ENCODE measurements around the gene ARRDC1. TPM values are rescaled to one million over a fixed set of nuclear protein-coding genes. Genes with fewer than 3 reads are reported as not detected.
"Not testable (repeated sequence)": the region's sequence is repeated elsewhere in the genome, so short reads cannot be mapped to it uniquely, and the experiment has no call there.

ARRDC1 gene
- polyA plus RNA-seq, 3 donors: 24.7 to 39.1 (median 30.2) TPM

DNA sequence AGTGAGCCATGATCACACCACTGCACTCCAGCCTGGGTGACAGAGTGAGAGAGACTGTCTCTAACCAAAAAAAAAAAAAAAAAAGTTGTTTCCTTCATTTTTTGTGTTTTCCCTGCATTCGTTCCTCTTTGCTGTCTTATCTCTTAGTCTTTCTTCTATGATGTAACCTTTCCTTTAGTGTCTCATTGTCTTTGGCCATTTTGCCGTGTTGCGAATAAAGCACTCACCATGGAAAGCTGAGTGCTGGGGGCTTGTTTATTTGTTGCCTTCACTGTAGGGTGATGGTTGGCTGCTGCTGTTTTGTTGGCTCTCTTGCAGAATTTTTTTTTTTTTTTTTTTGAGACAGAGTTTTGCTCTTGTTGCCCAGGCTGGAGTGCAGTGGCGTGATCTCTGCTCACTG lies 21.0 kb downstream of the ARRDC1 start:
- DNase-seq (ENCODE audit: extremely low read depth in 1 of 11, low read depth in 9 of 11, low spot score in 4 of 11): no peak

DNA sequence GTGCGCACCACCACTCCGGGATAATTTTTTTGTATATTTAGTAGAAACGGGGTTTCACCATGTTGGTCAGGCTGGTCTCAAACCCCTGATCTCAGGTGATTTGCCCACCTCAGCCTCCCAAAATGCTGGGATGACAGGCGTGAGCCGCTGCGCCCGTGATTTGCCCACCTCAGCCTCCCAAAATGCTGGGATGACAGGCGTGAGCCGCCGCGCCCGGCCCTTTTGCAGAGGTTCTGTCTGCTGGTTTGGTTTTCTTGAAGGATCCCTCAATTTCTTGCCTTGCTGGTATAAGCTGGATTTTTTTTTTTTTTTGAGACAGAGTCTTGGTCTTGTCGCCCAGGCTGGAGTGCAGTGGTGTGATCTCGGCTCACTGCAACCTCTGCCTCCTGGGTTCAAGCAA lies 21.9 kb downstream of the ARRDC1 start:
- DNase-seq (ENCODE audit: extremely low read depth in 1 of 11, low read depth in 9 of 11, low spot score in 4 of 11): not testable (repeated sequence)

DNA sequence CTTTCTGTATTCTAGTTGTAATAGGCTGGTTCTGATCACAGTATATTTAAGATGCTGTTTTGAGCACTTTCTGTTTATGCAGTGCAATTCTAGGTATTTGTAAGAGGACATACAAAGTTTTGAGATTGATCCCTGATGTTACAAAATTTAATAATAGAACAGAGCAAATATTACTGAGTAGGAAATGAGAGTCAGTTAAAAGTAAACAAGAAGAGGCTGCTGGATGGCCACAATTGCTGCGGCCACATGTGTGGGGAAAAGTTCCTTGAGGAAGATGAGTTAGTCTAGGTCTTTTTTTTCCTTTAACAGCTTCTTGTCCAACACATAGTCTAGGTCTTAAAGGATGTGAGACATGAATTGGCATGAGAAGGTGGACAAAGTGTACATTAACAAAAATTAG lies 24.6 kb downstream of the ARRDC1 start:
- no peak for DNase-seq (ENCODE audit: extremely low read depth in 1 of 11, low read depth in 9 of 11, low spot score in 4 of 11)

DNA sequence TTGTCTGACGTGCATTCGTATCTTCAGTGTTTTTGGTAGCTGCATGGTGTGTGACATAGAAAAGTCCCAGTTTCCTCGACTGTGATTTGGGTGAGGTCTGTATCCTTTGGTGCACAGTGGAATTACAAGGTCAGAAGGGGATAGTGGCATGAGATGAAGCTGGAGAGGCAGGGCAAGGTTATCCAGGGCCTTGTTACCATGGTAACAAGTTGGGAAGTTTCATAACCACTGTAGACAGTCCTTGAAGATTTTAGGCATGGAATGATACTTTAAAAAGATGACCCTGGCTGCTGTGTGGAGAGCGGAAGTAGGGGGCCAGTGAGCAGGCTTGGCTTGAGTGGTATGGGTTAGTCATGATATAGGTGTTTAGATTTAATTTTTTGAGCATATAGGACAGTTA lies 25.2 kb downstream of the ARRDC1 start:
- DNase-seq (ENCODE audit: extremely low read depth in 1 of 11, low read depth in 9 of 11, low spot score in 4 of 11): no peak

DNA sequence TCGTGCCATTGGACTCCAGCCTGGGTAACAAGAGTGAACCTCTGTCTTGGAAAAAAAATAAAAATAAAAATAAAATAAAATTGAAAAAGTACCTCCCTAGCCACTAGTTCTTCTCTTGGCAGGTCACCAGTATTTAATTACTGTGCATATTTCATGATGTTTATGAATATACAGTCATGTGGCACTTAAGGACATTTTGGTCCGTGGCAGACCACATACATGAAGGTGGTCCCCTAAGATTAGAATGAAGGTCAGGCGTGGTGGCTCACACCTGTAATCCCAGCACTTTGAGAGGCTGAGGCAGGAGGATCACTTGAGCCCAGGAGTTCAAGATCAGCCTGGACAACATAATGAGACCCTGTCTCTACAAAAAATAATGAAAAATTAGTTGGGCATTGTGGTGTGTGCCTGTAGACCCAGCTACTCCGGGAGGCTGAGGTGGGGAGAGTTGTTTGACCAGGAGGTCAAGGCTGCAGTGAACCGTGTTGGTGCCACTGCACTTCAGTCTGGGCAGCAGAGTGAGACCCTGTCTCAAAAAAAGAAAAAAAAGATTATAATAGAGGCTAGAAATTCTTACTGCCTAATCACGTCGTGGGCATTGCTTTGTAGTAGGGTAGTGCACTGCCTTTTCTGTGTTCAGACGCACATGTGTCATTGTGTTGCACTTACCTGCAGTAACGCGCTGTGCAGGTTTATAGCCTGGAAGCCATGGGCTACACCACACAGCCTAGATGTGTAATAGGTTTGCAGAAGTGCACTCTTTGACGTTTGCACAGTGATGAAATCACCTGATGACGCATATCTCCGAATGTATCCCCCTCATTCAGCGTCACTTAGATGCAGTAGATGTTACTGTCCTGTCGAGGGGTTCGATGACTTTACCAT lies 26.1 kb downstream of the ARRDC1 start:
- DNase-seq (ENCODE audit: extremely low read depth in 1 of 11, low read depth in 9 of 11, low spot score in 4 of 11): no peak

DNA sequence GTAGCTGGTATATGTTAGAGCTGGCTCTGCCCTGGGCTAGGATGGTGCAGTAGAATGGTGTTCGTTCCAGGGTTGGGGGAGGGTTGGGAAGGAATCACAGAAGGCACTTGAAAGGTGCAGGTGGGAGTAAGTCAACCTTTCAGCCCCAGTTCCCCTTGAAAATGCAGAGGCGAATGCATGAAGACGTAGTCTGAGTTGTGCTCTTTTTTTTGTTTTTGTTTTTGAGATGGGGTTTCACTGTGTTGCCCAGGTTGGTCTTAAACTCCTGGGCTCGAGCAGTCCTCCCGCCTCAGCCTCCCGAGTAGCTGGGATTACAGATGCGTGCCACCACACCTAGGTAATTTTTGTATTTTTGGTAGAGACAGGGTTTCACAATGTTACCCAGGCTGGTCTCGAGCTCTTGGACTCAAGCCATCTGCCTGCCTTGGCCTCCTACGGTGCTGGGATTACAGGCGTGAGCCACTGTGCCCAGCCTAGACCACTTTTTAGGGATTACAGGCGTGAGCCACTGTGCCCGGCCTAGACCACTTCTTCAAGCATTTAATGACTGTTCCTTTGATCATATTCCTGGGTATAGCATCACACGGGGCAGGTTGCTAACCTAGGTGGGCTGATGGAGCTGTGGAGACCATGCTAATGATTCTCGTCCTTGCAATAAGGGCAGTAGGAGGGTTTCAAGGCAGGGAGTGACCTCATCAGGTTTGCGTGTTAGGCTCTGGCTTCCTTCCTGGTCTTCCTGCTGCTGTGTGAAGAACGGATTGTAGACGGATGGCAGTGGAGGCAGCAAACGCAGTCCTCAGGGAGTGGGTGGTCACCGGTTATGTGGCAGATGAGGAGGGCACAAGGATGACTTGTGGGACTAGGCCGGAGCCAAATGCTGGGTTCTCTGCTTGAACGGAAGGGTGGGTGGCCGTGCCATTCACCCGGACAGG lies 27.0 kb downstream of the ARRDC1 start:
- no peak for DNase-seq (ENCODE audit: extremely low read depth in 1 of 11, low read depth in 9 of 11, low spot score in 4 of 11)

DNA sequence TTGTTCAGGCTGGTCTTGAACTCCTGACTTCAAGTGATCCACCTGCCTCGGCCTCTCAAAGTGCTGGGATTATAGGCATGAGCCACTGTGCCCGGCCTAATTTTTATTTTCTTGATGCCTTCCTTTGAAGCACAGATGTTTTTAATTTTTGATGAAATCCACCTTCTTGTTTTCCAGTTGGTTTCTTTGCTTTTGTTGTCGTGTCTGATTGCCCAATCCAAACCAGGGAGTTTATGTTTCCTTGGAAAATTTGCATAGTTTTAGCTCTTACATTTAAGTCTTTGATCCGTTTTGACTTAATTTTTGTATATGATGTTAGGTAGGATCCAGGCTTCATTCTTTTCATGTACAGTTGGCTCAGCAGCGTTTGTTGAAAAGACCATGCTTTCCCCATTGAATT lies 28.5 kb downstream of the ARRDC1 start:
- no peak for DNase-seq (ENCODE audit: extremely low read depth in 1 of 11, low read depth in 9 of 11, low spot score in 4 of 11)

DNA sequence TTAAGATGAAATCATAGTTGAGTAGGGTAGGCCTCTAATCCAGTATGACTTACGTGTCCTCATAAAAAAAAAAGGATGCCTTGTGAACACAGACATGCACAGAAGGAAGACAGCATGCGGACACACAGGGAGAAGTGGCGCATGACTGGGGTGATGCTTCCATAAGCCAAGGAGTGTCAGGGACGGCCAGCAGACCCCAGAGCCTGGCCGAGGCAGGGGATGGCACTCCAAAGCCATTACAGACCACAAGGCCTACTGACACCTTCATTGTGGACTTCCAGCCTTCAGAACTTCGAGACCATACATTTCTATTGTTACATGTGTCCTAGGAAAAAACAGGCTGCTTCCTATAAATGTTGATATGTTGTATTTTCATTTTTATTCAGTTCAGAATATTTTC lies 33.2 kb downstream of the ARRDC1 start:
- no peak for DNase-seq (ENCODE audit: extremely low read depth in 1 of 11, low read depth in 9 of 11, low spot score in 4 of 11)

DNA sequence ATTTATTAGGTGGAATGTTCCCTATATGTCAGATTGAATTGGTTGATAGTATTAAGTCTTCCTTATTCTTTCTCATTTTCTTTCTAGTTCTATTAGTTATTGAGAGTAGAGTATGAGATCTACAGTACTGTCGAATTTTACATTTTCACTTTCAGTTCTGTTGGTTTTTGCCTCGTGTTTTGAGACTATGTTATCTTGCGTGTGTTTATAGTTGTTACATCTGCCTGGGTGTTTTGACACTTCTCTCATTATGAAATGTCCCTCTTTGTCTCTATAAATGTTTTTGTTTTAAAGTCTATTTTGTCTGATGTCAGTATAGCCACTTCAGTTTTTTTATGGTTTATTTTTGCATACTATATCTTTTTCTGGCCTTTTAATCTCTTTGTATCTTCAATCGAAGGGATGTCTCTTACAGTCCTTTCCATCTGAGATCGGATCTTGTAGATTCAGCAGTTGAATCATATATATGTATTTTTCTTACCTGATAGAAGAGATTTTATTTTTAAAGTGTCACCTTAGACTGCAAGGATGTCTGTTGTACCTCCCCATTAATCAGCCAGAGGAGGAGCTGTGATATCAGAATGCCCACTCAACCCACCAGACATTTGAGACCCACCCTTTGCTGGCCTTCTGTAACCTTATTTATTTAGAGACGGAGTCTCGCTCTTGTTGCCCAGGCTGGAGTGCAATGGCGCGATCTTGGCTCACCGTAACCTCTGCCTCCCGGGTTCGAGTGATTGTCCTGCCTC lies 34.0 kb downstream of the ARRDC1 start:
- DNase-seq (ENCODE audit: extremely low read depth in 1 of 11, low read depth in 9 of 11, low spot score in 4 of 11): no peak

DNA sequence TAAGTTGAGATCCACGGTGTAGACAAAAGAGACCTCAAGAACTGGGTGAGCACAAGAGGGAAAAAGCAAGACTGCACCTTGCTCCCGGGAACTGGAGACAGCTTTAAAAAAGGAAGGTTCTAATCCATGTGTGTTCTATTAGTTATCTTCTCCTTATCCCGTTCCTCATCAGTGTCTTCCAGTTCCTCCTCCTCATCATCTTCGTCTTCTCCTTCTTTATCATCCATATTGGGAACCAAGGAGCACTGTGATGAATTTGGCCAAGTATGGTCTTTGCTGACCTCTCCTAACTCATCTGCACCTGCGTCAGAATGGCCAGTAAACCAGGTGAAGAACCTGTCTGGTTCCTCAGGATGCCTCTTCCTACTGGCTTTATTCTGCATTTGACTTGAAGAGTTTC lies 35.4 kb downstream of the ARRDC1 start:
- DNase-seq (ENCODE audit: extremely low read depth in 1 of 11, low read depth in 9 of 11, low spot score in 4 of 11): no peak

DNA sequence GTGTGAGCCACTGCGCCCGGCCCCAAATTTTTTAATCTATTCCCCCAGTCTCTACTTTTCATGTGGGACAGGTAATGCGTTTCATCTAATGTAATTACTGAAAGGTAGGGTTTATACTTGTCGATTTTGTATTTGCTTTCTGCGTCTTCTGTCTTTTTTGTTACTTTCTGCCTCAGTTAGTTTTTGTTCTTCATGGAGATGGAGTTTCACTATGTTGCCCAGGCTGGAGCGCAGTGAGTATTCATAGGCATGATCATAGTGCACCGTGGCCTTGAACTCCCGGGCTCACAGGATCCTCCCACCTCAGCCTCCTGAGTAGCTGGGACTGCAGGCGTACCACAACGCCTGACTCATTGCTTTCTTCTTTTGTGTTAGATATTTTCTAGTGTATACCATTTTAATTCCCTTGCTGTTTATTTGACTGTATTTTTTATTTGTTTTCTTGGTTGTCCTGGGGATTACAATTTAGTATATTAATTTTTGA lies 36.7 kb downstream of the ARRDC1 start:
- DNase-seq (ENCODE audit: extremely low read depth in 1 of 11, low read depth in 9 of 11, low spot score in 4 of 11): no peak

DNA sequence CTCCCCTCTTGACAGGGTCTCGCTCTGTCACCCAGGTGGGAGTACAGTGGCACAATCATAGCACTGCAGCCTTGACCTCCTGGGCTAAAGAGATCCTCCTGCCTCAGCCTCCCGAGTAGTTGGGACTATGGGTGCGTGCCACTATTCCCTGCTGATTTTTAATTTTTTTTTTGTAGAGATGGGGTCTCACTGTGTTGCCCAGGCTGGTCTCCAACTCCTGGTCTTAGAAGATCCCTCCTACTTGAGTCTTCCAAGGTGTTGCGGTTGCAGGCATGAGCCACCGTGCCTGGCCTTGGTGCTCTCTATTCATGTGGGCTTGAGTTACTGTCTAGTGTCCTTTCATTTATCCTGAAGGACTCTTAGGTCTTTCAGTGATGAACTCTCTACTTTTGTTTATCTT lies 37.4 kb downstream of the ARRDC1 start:
- no peak for DNase-seq (ENCODE audit: extremely low read depth in 1 of 11, low read depth in 9 of 11, low spot score in 4 of 11)

DNA sequence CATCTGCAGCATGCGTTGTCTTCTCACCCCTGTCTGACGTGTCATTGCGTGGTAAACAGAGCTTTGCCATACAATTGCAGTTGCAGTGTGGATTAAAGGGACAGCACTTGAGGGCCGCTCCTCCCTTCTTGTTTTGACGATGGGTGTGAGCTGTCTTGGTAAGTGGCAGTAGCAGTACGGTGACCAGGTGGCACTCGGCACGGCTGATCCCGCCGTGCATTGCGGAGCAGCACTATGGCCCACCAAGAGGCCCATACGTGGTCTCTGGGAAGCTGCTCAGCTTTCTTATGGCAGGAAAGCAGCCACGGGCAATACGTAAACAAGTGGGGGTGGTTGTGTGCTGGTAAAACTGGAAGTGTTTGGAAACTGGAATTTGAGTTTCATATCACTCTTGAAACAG lies 38.4 kb downstream of the ARRDC1 start:
- no peak for DNase-seq (ENCODE audit: extremely low read depth in 1 of 11, low read depth in 9 of 11, low spot score in 4 of 11)

DNA sequence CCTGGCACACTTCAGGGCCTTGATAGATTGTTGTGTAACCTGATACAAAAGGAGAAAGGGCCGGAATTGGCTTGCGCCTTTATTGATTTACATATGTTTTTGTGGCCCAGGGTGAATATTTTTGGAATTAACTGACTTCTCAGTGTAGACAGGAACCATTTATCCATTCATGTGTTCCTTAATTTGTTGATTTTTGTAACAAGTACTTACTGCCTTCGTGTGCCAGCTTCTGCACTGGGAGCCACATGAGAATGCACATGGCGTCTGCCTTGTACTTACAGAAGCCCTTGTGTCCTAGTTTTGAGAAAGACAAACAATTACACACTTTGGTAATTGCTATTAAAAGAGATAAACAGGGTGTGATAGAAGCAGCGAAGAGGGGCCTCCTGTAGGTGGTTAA lies 39.7 kb downstream of the ARRDC1 start:
- no peak for DNase-seq (ENCODE audit: extremely low read depth in 1 of 11, low read depth in 9 of 11, low spot score in 4 of 11)

DNA sequence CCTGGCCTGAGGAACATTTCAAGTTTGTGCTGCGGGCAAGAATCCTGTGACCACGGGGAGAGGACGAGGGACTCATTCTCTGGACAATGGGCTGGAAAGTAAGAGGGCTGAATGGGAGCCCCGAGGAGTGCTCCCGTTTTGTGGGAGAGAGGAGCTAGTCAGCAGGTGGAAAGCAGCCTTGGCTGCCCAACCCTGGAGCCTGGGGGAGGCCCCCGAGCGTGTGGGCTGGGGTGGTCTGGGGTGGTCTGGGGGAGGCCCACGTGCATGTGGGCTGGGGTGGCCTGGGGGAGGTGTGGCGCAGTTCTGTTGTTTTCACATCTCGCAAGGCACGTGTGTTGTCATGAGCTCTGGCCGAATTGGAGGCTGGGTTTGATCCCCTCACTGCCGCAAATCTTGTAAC lies 40.9 kb downstream of the ARRDC1 start:
- DNase-seq (ENCODE audit: extremely low read depth in 1 of 11, low read depth in 9 of 11, low spot score in 4 of 11): no peak

DNA sequence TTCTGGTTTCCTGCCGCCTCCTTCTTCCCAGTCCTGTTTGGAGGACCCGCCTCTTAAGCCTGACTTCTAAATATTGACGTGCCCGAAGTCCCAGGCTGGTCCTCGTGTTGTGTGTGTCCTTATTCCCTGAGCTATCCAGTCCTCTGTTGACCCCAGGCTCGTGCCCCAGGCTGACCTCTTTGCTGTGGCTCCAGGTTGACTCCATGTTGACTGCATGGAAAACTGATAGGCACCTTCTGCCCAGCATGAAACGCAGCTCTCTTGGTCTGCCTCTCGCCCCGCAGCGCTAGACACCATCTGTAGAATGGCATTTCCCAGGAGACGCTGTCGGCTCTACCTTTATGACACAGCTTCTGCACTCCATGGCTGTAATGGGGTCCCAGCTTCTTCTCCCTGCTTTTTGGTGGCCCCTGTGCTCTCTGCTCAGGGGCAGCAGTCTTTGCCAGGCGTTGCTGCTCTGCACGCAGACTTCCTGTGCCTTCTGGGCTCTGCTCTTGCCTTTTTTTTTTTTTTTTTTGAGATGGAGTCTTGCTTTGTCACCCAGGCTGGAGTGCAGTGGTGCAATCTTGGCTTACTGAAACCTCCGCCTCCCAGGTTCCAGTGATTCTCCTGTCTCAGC lies 41.7 kb downstream of the ARRDC1 start:
- no peak for DNase-seq (ENCODE audit: extremely low read depth in 1 of 11, low read depth in 9 of 11, low spot score in 4 of 11)

DNA sequence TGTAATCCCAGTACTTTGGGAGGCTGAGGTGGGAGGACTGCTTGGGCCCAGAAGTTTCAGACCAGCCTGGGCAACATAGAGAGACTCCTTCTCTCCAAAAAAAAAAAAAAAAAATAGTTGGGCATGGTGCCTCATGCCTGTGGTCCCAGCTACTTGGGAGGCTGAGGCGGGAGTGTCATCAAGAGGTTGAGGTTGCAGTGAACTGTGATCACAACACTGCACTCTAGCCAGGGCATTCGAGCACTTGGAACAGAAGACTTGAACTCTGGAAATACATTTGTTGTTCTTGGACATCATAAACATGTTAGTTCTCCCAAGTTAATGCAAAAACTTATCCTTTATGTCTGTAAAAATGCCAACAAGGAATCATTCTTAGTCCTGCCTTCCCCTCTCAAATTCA lies 42.9 kb downstream of the ARRDC1 start:
- DNase-seq (ENCODE audit: extremely low read depth in 1 of 11, low read depth in 9 of 11, low spot score in 4 of 11): no peak

DNA sequence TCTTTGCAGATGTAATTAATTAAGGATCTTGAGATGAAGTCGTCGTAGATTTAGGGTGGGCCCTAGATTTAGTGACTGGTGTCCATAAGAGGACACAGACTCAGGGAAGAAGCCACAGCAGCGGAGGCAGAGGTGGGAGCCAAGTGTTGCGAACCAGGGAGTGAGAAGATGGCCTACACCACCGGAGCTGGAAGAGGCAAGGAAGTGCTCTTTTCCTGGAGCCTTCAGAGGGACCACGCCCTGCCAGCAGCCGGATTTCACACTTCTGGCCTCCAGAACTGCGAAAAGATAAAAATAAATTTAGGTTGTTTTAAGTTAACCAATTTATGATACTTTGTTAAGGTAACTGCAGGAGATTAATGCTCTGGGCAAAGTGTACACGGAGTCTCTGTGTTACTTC lies 44.1 kb downstream of the ARRDC1 start:
- no peak for DNase-seq (ENCODE audit: extremely low read depth in 1 of 11, low read depth in 9 of 11, low spot score in 4 of 11)

DNA sequence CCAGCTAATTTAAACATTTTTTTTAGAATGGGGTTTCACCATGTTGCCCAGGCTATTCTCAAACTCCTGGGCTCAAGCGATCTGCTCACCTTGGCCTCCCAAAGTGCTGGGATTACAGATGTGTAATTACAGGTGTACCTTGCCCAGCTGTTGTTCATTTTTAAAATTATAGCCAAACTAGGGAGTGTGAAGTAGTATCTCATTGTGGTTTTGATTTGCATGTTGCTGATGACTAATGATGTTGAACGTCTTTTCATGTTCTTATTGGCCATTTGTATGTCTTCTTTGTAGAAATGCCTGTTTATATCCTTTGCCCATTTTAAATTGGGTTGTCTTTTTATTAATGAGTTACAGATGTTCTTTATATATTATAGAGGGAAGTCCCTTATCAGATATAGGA lies 44.8 kb downstream of the ARRDC1 start:
- no peak for DNase-seq (ENCODE audit: extremely low read depth in 1 of 11, low read depth in 9 of 11, low spot score in 4 of 11)

Measured in renal cortex interstitium (tissue), 11 donors.